GM23338 (cell line): ENCODE data around the gene FHAD1. TPM values are rescaled to one million over a fixed set of nuclear protein-coding genes. Genes with fewer than 3 reads are reported as not detected.

Experiments
- ATAC-seq: fragments of 200-7000 bp; cut with Tn5 transposase; 3 replicates; pipeline ENCODE4 v1.9.1; 2020
- DNase-seq: peaks from one replicate; pipeline ENCODE4 v3.0.0-alpha.2; 2015; ENCODE audit warnings: low spot score
- H2AFZ ChIP-seq: fragments of 200-600 bp; sonication (generic); 2 replicates; pipeline ENCODE4 v1.8.0; 2016; ENCODE audit warnings: antibody characterized with exemption, mild to moderate bottlenecking, moderate library complexity
- H3F3A ChIP-seq: fragments of 200-600 bp; sonication (generic); replicated peaks from 2 replicates; pipeline ENCODE4 v1.8.0; 2017; ENCODE audit warnings: antibody characterized with exemption, mixed run types, low read depth
- H3K27ac ChIP-seq: fragments of 200-600 bp; sonication (generic); 2 replicates; pipeline ENCODE4 v1.6.1; 2016; ENCODE audit warnings: low read depth
- H3K27me3 ChIP-seq: fragments of 200-600 bp; sonication (generic); 2 replicates; pipeline ENCODE4 v1.8.0; 2016; ENCODE audit warnings: mild to moderate bottlenecking, mixed run types, moderate library complexity; ENCODE audit not compliant: insufficient read depth
- H3K36me3 ChIP-seq: fragments of 200-600 bp; sonication (generic); 2 replicates; pipeline ENCODE4 v1.8.0; 2016; ENCODE audit warnings: mild to moderate bottlenecking; ENCODE audit not compliant: insufficient read depth
- H3K4me1 ChIP-seq: fragments of 200-600 bp; sonication (generic); 2 replicates; pipeline ENCODE4 v1.8.0; 2016; ENCODE audit warnings: mild to moderate bottlenecking, moderate library complexity; ENCODE audit not compliant: insufficient read depth
- H3K4me2 ChIP-seq: fragments of 200-600 bp; sonication (generic); 2 replicates; pipeline ENCODE4 v1.7.1; 2017; ENCODE audit warnings: mixed run types
- H3K4me3 ChIP-seq: fragments of 200-600 bp; sonication (generic); 2 replicates; pipeline ENCODE4 v1.6.1; 2016; ENCODE audit warnings: mixed run types
- H3K79me2 ChIP-seq: fragments of 200-600 bp; sonication (generic); replicated peaks from 2 replicates; pipeline ENCODE4 v1.8.0; 2017; ENCODE audit warnings: mild to moderate bottlenecking; ENCODE audit not compliant: insufficient read depth
- H3K9me2 ChIP-seq: fragments of 200-600 bp; sonication (generic); 2 replicates; pipeline ENCODE4 v1.8.0; 2017; ENCODE audit not compliant: insufficient read depth
- H4K20me1 ChIP-seq: fragments of 200-600 bp; sonication (generic); replicated peaks from 2 replicates; pipeline ENCODE4 v1.8.0; 2017; ENCODE audit warnings: mild to moderate bottlenecking; ENCODE audit not compliant: insufficient read depth
- H3K27ac Mint-ChIP-seq: 2 replicates; pipeline ENCODE4 v1.8.0; 2020; ENCODE audit warnings: inconsistent platforms, mild to moderate bottlenecking, moderate library complexity, mixed read lengths
- H3K27me3 Mint-ChIP-seq: 3 replicates; pipeline ENCODE4 v1.8.0; 2022; ENCODE audit warnings: low read depth, mild to moderate bottlenecking, moderate library complexity, mixed read lengths, inconsistent platforms; ENCODE audit not compliant: insufficient read depth, poor library complexity
- H3K36me3 Mint-ChIP-seq: 3 replicates; pipeline ENCODE4 v1.8.0; 2021; ENCODE audit warnings: low read depth, mild to moderate bottlenecking, inconsistent platforms, moderate library complexity, mixed read lengths
- H3K4me1 Mint-ChIP-seq: 3 replicates; pipeline ENCODE4 v1.8.0; 2020; ENCODE audit warnings: mild to moderate bottlenecking, inconsistent platforms, mixed read lengths
- H3K4me3 Mint-ChIP-seq: 3 replicates; pipeline ENCODE4 v1.8.0; 2021; ENCODE audit warnings: moderate library complexity, mild to moderate bottlenecking, inconsistent platforms, mixed read lengths
- H3K9me3 Mint-ChIP-seq: 3 replicates; pipeline ENCODE4 v1.8.0; 2020; ENCODE audit warnings: moderate library complexity, mild to moderate bottlenecking, inconsistent platforms, mixed read lengths
- CREB1 ChIP-seq: fragments of 250-450 bp; sonication (Bioruptor Pico); IDR thresholded peaks from 2 replicates; pipeline ENCODE4 v1.5.0; 2020; ENCODE audit warnings: low read depth, mild to moderate bottlenecking, moderate library complexity
- ETS1 ChIP-seq: IDR thresholded peaks from 2 replicates; pipeline ENCODE4 v1.6.1; 2016; ENCODE audit warnings: antibody characterized with exemption
- EZH2 ChIP-seq: fragments of 200-600 bp; sonication (generic); IDR thresholded peaks from one replicate; pipeline ENCODE4 v1.8.0; 2017; ENCODE audit warnings: antibody characterized with exemption, mild to moderate bottlenecking, low read depth; ENCODE audit not compliant: unreplicated experiment
- EZH2phosphoT487 ChIP-seq: fragments of 200-600 bp; sonication (generic); IDR thresholded peaks from one replicate; pipeline ENCODE4 v1.8.1; 2018; ENCODE audit warnings: antibody characterized with exemption; ENCODE audit not compliant: unreplicated experiment
- NANOG ChIP-seq: IDR thresholded peaks from 2 replicates; pipeline ENCODE4 v1.6.1; 2016; ENCODE audit warnings: antibody characterized with exemption, borderline replicate concordance
- STAT1 ChIP-seq: IDR thresholded peaks from one replicate; pipeline ENCODE4 v1.6.1; 2016; ENCODE audit warnings: antibody characterized with exemption; ENCODE audit not compliant: unreplicated experiment
- ZNF114 ChIP-seq: fragments of 250-450 bp; sonication (Bioruptor Pico); IDR thresholded peaks from 2 replicates; pipeline ENCODE4 v1.5.0; 2020; ENCODE audit warnings: mild to moderate bottlenecking, moderate library complexity
- ZNF331 ChIP-seq: fragments of 250-450 bp; sonication (Bioruptor Pico); IDR thresholded peaks from 2 replicates; pipeline ENCODE4 v1.5.0; 2020; ENCODE audit warnings: low read depth, mild to moderate bottlenecking, moderate library complexity
- ZNF462 ChIP-seq: fragments of 250-450 bp; sonication (Bioruptor Pico); IDR thresholded peaks from 2 replicates; pipeline ENCODE4 v1.5.0; 2020; ENCODE audit warnings: mild to moderate bottlenecking, moderate library complexity
- polyA plus RNA-seq: library from polyadenylated mRNA; unstranded; fragments of >200 nt; fragmentation: Nextera tagmentation; extraction: Ambion mirVana; gene quantifications from 2 replicates; pipeline ENCODE4 v1.2.1, GENCODE V29; 2016
- total RNA-seq: library from RNA; depleted of rRNA; stranded (reverse); fragments of >200 nt; shearing (Covaris generic); gene quantifications from 2 replicates; pipeline ENCODE4 v1.2.3, GENCODE V29; 2014

Gene FHAD1
- total and polyA plus RNA-seq, 2 experiments from 2014 or later, result 1.8 to 3.3 TPM

DNA sequence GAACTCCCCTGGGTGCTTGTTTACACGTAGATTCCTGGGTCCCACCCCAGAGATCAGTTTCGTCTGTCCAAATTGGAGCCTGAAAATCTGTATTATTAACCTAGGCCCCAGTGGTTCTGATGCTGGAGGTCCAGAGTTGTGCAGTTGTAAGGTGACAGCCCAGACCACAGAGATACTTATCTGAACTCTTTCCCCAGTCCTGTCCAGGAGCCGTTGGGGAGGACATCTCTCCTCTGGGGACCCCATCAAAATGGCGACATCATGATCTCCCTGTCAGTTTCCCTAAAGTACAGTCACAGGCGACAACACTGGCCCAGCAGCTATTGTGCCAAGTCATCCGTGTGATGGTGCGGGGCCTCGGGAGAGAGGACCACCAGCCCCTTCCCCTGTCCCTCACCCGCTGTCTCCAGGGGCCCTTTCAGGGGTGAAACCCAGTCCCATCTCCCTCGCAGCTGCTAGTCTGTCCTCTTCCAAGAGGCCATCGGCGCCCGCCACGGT lies 161.9 kb downstream of the FHAD1 start:
- TF ChIP-seq EZH2 (no peak), ZNF331 (CRISPR knock-in tag) (no peak), STAT1 (no peak), ETS1 (no peak), CREB1 (no peak), NANOG (no peak), ZNF114 (CRISPR knock-in tag) (no peak), ZNF462 (CRISPR knock-in tag) (no peak), EZH2phosphoT487 (no peak)
- Histone ChIP-seq H3K79me2 (no peaks in the 10 kb centered on the region), H3K4me2 (peak overlapping the region; percentile 91), H3K4me3 (peak overlapping the region; percentile 79), H3K4me1 (peaks cover 10% of the 10 kb centered on the region), H3K27me3 (peaks cover 24% of the 10 kb centered on the region), H3F3A (no peaks in the 10 kb centered on the region), H3K9me2 (no peaks in the 10 kb centered on the region), H4K20me1 (no peaks in the 10 kb centered on the region), H3K36me3 (no peaks in the 10 kb centered on the region), H2AFZ (peak overlapping the region; percentile 99), H3K27ac (no peak overlapping the region)
- DNase-seq, result no peak
- H3K27me3 Mint-ChIP-seq, result peaks cover 28% of the 10 kb centered on the region
- H3K4me1 Mint-ChIP-seq, result peaks cover 22% of the 10 kb centered on the region
- ATAC-seq, result no peak; the same call in 2 of the 3 replicates
- no peaks in the 10 kb centered on the region for H3K36me3 Mint-ChIP-seq
- 0 out of 2 replicates have a peak overlapping the region, but pooled peaks have one; percentile 31 for H3K27ac Mint-ChIP-seq
- no peaks in the 10 kb centered on the region; the same call in 2 of the 3 replicates for H3K9me3 Mint-ChIP-seq
- H3K4me3 Mint-ChIP-seq, result peak overlapping the region; percentile 81
